Parathyroid adenoma (tissue), 2 donors: ENCODE data around the gene TFB2M.

ENCODE experiments used
- H2AFZ ChIP-seq: fragments of 300-600 bp; sonication (generic); one replicate; pipeline ENCODE4 v1.7.0; 2017; ENCODE audit warnings: antibody characterized with exemption, mild to moderate bottlenecking
- H3K27ac ChIP-seq: fragments of 300-600 bp; sonication (generic); one replicate; pipeline ENCODE4 v1.7.0; 2017
- H3K27me3 ChIP-seq: fragments of 300-600 bp; sonication (generic); one replicate; pipeline ENCODE4 v1.7.0; 2017; ENCODE audit warnings: low read length; ENCODE audit not compliant: control insufficient read depth, insufficient read depth
- H3K36me3 ChIP-seq: fragments of 300-600 bp; sonication (generic); one replicate; pipeline ENCODE4 v1.7.0; 2017; ENCODE audit warnings: low read length; ENCODE audit not compliant: control insufficient read depth, insufficient read depth
- H3K4me1 ChIP-seq: fragments of 300-600 bp; sonication (generic); one replicate; pipeline ENCODE4 v1.7.0; 2017; ENCODE audit warnings: control low read depth
- H3K4me2 ChIP-seq: fragments of 300-600 bp; sonication (generic); one replicate; pipeline ENCODE4 v1.7.0; 2017; ENCODE audit warnings: low read length
- H3K4me3 ChIP-seq: fragments of 300-600 bp; sonication (generic); one replicate; pipeline ENCODE4 v1.7.0; 2017; ENCODE audit warnings: low read depth, low read length
- H3K79me2 ChIP-seq: fragments of 300-600 bp; sonication (generic); one replicate; pipeline ENCODE4 v1.7.0; 2017; ENCODE audit warnings: control low read depth
- H3K9ac ChIP-seq: fragments of 300-600 bp; sonication (generic); one replicate; pipeline ENCODE4 v1.7.0; 2017; ENCODE audit warnings: mild to moderate bottlenecking
- H3K9me3 ChIP-seq: fragments of 300-600 bp; sonication (generic); one replicate; pipeline ENCODE4 v1.7.0; 2017; ENCODE audit warnings: low read length; ENCODE audit not compliant: control insufficient read depth
- TF ChIP-seq, protein P1 (sequence below): fragments of 300-600 bp; sonication (generic); IDR thresholded peaks from one replicate; pipeline ENCODE4 v1.7.0; 2017; ENCODE audit warnings: antibody characterized with exemption, mild to moderate bottlenecking
- donor health status: primary hyperparathyroidism.

Gene TFB2M

DNA sequence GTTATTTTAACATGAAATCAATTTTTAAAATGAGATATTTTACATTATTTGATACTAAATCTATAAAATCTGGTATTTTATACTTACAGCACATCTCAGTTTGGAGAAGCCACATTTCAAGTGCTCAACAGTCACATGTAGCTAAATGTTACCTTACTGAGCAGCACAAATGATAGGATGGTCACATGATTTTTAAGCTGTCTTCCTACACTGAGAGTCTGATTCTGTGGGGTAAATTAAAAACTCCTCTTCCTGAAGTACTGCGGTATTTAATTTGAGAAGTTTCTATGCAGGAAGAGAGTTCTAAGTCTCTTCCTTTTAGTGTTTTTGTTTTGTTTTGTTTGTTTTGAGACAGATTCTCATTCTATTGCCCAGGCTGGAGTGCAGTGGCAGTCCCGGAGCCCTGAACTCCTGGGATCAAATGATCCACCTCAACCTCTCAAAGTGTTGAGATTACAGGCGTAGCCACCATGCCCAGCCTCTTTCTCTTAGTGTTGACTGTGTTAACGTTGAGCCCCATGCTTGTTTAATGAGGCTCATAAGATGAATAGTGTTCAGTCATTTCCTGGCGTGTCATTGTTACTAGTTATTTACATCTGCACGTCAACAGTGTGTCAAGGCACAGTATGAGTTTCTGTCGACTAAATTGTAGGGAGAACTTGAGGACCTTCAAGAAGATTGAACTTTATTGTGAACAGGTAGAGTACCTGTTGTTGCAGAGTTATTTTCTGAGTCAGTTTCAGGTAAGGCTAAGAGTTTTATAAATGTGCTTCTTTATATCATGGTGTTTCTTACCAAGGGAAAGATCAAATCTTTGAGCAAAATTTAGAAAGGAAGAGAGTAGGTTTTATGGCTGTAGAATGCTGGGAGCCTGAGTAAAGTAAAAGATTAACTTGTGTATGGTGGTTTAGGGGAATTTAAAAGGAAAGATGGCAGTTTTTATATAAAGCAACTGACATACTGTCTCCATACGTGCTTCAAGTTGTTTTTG, 3.5 kb upstream of the TFB2M start:
- Histone ChIP-seq H3K9ac (no peak overlapping the region), H3K4me1 (peaks cover 3% of the 10 kb centered on the region), H3K4me3 (no peak overlapping the region)

DNA sequence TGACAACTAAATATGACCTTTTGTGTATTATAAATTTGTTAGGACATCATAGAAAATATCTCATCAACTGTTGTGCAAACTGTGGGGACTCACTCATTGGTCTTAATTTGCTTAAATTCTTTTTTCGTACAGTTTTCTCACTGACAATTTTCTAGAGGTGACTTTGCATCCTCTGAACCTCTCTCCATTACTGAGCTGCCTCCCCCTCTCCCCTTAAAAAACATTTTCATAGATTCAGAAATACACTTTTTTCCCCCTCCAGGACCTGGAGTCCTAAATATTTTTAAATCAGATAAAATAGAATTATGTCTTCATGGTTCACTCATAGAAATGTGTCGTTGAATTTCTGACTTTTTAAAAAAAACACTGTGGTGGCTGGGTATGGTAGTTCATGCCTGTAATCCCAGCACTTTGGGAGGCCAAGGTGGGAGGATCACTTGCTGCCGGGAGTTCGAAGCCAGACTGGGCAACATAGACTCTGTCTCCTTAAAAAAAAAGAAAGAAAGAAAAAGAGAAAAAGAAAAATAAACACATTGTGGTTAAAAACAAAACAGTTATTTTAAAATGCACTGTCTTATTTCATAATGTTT, 1.7 kb upstream of the TFB2M start:
- H3K36me3 ChIP-seq, result no peaks in the 10 kb centered on the region
- H2AFZ ChIP-seq, result peak overlapping the region; percentile 91
- peaks cover 3% of the 10 kb centered on the region for H3K4me1 ChIP-seq
- TF ChIP-seq, protein P1, sequence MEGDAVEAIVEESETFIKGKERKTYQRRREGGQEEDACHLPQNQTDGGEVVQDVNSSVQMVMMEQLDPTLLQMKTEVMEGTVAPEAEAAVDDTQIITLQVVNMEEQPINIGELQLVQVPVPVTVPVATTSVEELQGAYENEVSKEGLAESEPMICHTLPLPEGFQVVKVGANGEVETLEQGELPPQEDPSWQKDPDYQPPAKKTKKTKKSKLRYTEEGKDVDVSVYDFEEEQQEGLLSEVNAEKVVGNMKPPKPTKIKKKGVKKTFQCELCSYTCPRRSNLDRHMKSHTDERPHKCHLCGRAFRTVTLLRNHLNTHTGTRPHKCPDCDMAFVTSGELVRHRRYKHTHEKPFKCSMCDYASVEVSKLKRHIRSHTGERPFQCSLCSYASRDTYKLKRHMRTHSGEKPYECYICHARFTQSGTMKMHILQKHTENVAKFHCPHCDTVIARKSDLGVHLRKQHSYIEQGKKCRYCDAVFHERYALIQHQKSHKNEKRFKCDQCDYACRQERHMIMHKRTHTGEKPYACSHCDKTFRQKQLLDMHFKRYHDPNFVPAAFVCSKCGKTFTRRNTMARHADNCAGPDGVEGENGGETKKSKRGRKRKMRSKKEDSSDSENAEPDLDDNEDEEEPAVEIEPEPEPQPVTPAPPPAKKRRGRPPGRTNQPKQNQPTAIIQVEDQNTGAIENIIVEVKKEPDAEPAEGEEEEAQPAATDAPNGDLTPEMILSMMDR, result no peak
- H3K27me3 ChIP-seq, result no peaks in the 10 kb centered on the region
- no peak overlapping the region for H3K9ac ChIP-seq
- peaks cover 9% of the 10 kb centered on the region for H3K79me2 ChIP-seq
- H3K4me2 ChIP-seq, result peak overlapping the region; percentile 91
- peak overlapping the region; percentile 84 for H3K4me3 ChIP-seq
- H3K27ac ChIP-seq, result peak overlapping the region; percentile 93
- no peaks in the 10 kb centered on the region for H3K9me3 ChIP-seq

More for the DNA sequence above, 3.5 kb upstream of the TFB2M start:
- no peaks in the 10 kb centered on the region for H3K36me3 ChIP-seq
- TF ChIP-seq, protein P1, result no peak
- H3K27ac ChIP-seq, result peak overlapping the region; percentile 21
- H3K9me3 ChIP-seq, result no peaks in the 10 kb centered on the region
- no peaks in the 10 kb centered on the region for H3K27me3 ChIP-seq
- H3K4me2 ChIP-seq, result no peak overlapping the region
- peaks cover 11% of the 10 kb centered on the region for H3K79me2 ChIP-seq
- no peak overlapping the region for H2AFZ ChIP-seq

DNA sequence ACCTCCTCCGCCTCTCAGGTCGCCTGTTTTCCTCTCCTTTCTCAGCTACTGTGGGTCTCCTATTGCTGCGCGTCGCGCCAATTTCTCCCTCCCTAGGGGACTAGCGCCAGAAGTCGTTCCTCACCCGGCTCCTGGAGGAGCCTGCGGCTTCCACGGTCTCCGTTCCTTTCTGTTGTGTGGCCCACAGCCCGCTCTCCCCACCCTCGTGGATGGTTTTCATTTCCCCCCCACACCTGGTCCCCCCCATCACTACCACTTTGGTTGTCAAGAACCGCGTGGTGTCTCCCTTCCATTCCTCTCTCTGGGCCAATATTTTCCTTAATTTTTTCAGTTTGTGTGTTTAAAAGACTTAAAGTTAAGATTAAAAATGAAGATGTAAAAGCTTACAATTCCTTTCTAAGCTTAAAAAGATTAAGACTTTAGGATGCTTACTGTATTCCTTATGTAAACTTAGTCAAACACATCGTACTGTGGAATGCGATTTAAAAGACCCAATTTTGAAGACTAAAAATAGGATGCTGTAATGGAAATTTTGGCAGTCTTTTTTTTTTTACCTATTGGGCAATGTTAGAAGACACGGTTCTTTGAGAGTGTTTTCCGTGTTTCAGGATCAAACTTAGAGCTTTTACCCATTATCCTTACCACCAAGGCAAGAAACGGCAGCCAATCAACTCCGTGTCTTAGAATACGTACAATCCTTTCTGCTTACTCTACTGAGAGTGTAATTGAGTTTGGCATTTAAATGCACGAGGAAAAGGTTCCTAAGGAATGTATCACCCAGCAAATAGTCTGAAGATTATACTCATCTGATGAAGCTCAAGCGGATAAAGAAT, 968 bp upstream of the TFB2M start:
- Histone ChIP-seq H3K27me3 (no peaks in the 10 kb centered on the region), H3K4me3 (peak overlapping the region; percentile 84), H3K9me3 (no peaks in the 10 kb centered on the region), H3K4me2 (peak overlapping the region; percentile 91), H3K36me3 (no peaks in the 10 kb centered on the region), H3K27ac (peak overlapping the region; percentile 93), H2AFZ (peak overlapping the region; percentile 91), H3K9ac (peak overlapping the region; percentile 69), H3K4me1 (peaks cover 3% of the 10 kb centered on the region), H3K79me2 (peaks cover 9% of the 10 kb centered on the region)
- TF ChIP-seq, protein P1, result no peak

DNA sequence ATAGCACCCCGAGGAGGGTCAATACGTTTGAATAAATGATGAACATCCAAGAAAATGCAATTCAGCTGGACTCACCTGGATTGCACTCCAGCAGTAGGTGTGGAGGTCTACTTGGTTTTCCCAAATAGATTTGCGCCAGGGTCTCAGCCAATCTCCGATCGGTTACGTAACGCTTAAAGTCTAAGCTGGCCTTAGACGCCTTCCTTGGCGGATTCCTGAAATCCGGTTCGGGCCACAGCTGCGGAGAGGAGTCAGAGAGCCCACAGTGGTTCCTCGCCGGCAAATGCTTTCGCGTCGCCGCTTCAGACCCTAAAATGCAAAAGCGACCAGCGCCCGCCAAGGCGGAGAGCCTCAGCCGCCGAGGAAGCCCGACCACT, 322 bp downstream of the TFB2M start:
- Histone ChIP-seq H3K4me2 (peak overlapping the region; percentile 91), H2AFZ (peak overlapping the region; percentile 91), H3K4me1 (peaks cover 3% of the 10 kb centered on the region), H3K9ac (peak overlapping the region; percentile 37), H3K36me3 (no peaks in the 10 kb centered on the region), H3K27me3 (no peaks in the 10 kb centered on the region), H3K79me2 (peaks cover 5% of the 10 kb centered on the region), H3K27ac (peak overlapping the region; percentile 93), H3K9me3 (no peaks in the 10 kb centered on the region), H3K4me3 (peak overlapping the region; percentile 84)
- TF ChIP-seq, protein P1, result no peak
